ENCODE results near the gene SLC30A10.

- TF ChIP-seq POLR2A (IDR thresholded peaks at IDR 0.05) = no peak
- no peak for TF ChIP-seq CTCF (IDR thresholded peaks at IDR 0.05)
These were observed 20.6 kb downstream of the SLC30A10 start for GRCh38 chr1:219907772-219908070.

All from esophagus squamous epithelium (tissue), 4 donors.